Astrocyte (in vitro differentiated cells and primary cell): ENCODE measurements around the gene IP6K1. TPM values are rescaled to one million over a fixed set of nuclear protein-coding genes. Genes with fewer than 3 reads are reported as not detected.

ENCODE experiments used
- DNase-seq: peaks from one replicate; pipeline ENCODE4 v3.0.0-alpha.2; 2010; ENCODE audit warnings: low read depth
- FAIRE-seq: peaks from 2 replicates; lab custom pipeline; 2011; peaks lifted over from hg19 to GRCh38; lab: Jason Lieb, UNC
- H2AFZ ChIP-seq: 2 replicates; pipeline ENCODE4 v1.6.0; 2012; ENCODE audit warnings: low read depth, low read length, inconsistent platforms
- H3K27ac ChIP-seq: 2 replicates; pipeline ENCODE4 v1.5.1; 2011; ENCODE audit warnings: low read depth, low read length, inconsistent platforms
- H3K27me3 ChIP-seq: 2 replicates; pipeline ENCODE4 v1.6.0; 2011; ENCODE audit warnings: low read length, inconsistent platforms; ENCODE audit not compliant: insufficient read depth
- H3K36me3 ChIP-seq: 2 replicates; pipeline ENCODE4 v1.5.1; 2011; ENCODE audit warnings: low read length, inconsistent platforms; ENCODE audit not compliant: insufficient read depth
- H3K4me1 ChIP-seq: 2 replicates; pipeline ENCODE4 v1.5.1; 2011; ENCODE audit warnings: low read length, inconsistent platforms; ENCODE audit not compliant: insufficient read depth
- H3K4me2 ChIP-seq: 2 replicates; pipeline ENCODE4 v1.6.0; 2012; ENCODE audit warnings: low read length, inconsistent platforms
- H3K4me3 ChIP-seq: 2 replicates; pipeline ENCODE4 v1.5.1; 2011; ENCODE audit warnings: low read depth, mild to moderate bottlenecking, low read length, inconsistent platforms; ENCODE audit not compliant: insufficient read depth
- H3K79me2 ChIP-seq: 2 replicates; pipeline ENCODE4 v1.6.0; 2012; ENCODE audit warnings: mild to moderate bottlenecking, low read length, inconsistent platforms; ENCODE audit not compliant: insufficient read depth
- H3K9ac ChIP-seq: 2 replicates; pipeline ENCODE4 v1.6.0; 2012; ENCODE audit warnings: mild to moderate bottlenecking, low read length, inconsistent platforms
- H3K9me3 ChIP-seq: 2 replicates; pipeline ENCODE4 v1.5.1; 2012; ENCODE audit warnings: low read depth, mild to moderate bottlenecking, low read length, inconsistent platforms; ENCODE audit not compliant: insufficient read depth
- H4K20me1 ChIP-seq: 2 replicates; pipeline ENCODE4 v1.6.0; 2012; ENCODE audit warnings: low read length, inconsistent platforms; ENCODE audit not compliant: insufficient read depth
- H3K27ac Mint-ChIP-seq: one replicate; pipeline ENCODE4 v1.8.0; 2021; ENCODE audit warnings: mild to moderate bottlenecking, mixed read lengths; ENCODE audit not compliant: unreplicated experiment
- H3K27me3 Mint-ChIP-seq: one replicate; pipeline ENCODE4 v1.8.0; 2021; ENCODE audit warnings: low read depth, mixed read lengths; ENCODE audit not compliant: unreplicated experiment
- H3K36me3 Mint-ChIP-seq: one replicate; pipeline ENCODE4 v1.8.0; 2021; ENCODE audit warnings: low read depth, mixed read lengths; ENCODE audit not compliant: unreplicated experiment
- H3K4me1 Mint-ChIP-seq: one replicate; pipeline ENCODE4 v1.8.0; 2021; ENCODE audit warnings: low read depth, mixed read lengths; ENCODE audit not compliant: unreplicated experiment
- H3K4me3 Mint-ChIP-seq: one replicate; pipeline ENCODE4 v1.8.0; 2021; ENCODE audit warnings: mild to moderate bottlenecking, moderate library complexity, mixed read lengths; ENCODE audit not compliant: unreplicated experiment
- H3K9me3 Mint-ChIP-seq: one replicate; pipeline ENCODE4 v1.8.0; 2021; ENCODE audit warnings: mild to moderate bottlenecking, mixed read lengths; ENCODE audit not compliant: unreplicated experiment
- EZH2 ChIP-seq: IDR thresholded peaks from 2 replicates; pipeline ENCODE4 v1.6.1; 2012; ENCODE audit warnings: mild to moderate bottlenecking, low read length, inconsistent platforms; ENCODE audit not compliant: insufficient read depth
- total RNA-seq: library from RNA; stranded (reverse); gene quantifications from 2 replicates; pipeline ENCODE4 v1.2.1, GENCODE V29; 2021
- TF ChIP-seq, protein P1 (sequence below): IDR thresholded peaks from 2 replicates; pipeline ENCODE4 v1.5.1; 2011; ENCODE audit warnings: low read depth, mild to moderate bottlenecking, inconsistent platforms, low read length, moderate library complexity; ENCODE audit not compliant: insufficient read depth

Gene IP6K1
- total RNA-seq, 1 donor from 2014 or later, result 38.3 TPM

DNA sequence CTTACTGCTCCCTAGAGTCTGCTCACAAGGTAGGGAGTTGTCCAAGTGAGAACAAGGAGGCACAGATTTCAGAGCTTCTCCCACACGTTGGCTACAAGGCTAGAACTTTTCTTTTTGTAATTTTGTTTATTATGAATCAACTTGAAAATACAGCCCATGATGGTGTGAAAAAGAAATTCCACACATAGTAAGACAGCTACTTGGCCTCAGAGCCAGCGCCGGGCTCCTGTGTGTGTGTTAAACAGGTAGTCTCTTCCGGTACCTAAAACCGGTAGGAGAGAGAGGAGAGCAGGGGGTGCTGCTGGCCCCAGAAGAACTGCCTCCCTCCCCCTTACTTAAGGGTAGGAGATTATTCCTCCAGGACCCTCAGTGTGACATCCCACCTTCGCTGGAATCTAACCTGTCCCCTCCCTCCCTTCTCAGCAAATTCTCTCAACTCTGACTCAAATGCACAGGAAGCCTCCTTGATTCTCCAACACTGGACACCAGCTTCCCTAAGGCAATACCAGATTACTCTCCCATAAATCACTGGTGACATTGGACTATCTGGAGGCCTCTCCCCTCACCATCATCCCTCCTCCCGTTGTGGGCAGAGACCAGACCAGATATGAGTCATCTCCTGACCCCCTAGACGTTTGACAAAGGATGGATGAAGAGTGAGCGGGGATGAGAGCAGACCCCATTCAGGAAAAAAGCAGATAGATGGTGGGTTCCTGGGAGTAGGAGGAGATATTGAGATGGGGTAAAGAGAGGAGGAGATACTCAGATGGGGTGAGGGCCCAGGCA, 4.5 kb upstream of the IP6K1 start:
- Mint-ChIP-seq H3K27me3 (peaks cover 5% of the 10 kb centered on the region), H3K4me3 (no peak overlapping the region), H3K4me1 (peaks cover 8% of the 10 kb centered on the region), H3K27ac (no peak overlapping the region), H3K9me3 (peaks cover 2% of the 10 kb centered on the region), H3K36me3 (peaks cover 3% of the 10 kb centered on the region)
- Histone ChIP-seq H3K9me3 (no peaks in the 10 kb centered on the region), H3K27ac (no peak overlapping the region), H3K4me1 (peaks cover 10% of the 10 kb centered on the region), H3K79me2 (peaks cover 5% of the 10 kb centered on the region), H3K27me3 (no peaks in the 10 kb centered on the region), H3K9ac (no peak overlapping the region), H3K4me3 (no peak overlapping the region), H3K4me2 (no peak overlapping the region), H2AFZ (no peak overlapping the region), H4K20me1 (no peaks in the 10 kb centered on the region), H3K36me3 (no peaks in the 10 kb centered on the region)
- TF ChIP-seq EZH2, result no peak
- TF ChIP-seq, protein P1, sequence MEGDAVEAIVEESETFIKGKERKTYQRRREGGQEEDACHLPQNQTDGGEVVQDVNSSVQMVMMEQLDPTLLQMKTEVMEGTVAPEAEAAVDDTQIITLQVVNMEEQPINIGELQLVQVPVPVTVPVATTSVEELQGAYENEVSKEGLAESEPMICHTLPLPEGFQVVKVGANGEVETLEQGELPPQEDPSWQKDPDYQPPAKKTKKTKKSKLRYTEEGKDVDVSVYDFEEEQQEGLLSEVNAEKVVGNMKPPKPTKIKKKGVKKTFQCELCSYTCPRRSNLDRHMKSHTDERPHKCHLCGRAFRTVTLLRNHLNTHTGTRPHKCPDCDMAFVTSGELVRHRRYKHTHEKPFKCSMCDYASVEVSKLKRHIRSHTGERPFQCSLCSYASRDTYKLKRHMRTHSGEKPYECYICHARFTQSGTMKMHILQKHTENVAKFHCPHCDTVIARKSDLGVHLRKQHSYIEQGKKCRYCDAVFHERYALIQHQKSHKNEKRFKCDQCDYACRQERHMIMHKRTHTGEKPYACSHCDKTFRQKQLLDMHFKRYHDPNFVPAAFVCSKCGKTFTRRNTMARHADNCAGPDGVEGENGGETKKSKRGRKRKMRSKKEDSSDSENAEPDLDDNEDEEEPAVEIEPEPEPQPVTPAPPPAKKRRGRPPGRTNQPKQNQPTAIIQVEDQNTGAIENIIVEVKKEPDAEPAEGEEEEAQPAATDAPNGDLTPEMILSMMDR, result no peak
- FAIRE-seq, result no peak
- DNase-seq, result no peak

DNA sequence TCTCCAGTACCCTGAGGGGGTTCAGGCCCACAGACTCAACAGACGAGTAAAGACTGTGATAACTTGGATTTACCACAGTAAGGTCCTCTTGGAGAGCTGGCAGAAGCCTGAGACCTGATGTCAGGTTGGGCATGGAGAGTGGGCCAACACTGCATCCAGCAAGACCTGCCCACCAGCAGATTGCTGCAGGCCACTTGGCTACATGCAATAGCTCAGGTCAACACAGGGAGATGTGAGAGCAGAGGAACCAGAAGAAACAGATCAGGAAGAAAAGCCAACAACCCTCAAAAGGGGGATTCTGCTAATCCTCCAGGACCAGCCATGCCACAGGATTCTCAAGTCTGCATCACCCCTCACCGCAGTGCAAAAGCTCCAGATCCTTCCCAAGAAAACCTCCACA, 1.7 kb upstream of the IP6K1 start:
- no peak for TF ChIP-seq EZH2
- TF ChIP-seq, protein P1, result no peak
- Mint-ChIP-seq H3K36me3 (peaks cover 6% of the 10 kb centered on the region), H3K9me3 (peaks cover 2% of the 10 kb centered on the region), H3K27me3 (peaks cover 4% of the 10 kb centered on the region), H3K4me1 (peaks cover 12% of the 10 kb centered on the region), H3K27ac (no peak overlapping the region), H3K4me3 (no peak overlapping the region)
- Histone ChIP-seq H3K9ac (no peak overlapping the region), H3K36me3 (no peaks in the 10 kb centered on the region), H3K4me3 (no peak overlapping the region), H3K4me1 (peaks cover 17% of the 10 kb centered on the region), H3K27me3 (no peaks in the 10 kb centered on the region), H3K9me3 (no peaks in the 10 kb centered on the region), H3K27ac (no peak overlapping the region), H4K20me1 (no peaks in the 10 kb centered on the region), H2AFZ (no peak overlapping the region), H3K4me2 (no peak overlapping the region), H3K79me2 (peaks cover 31% of the 10 kb centered on the region)
- DNase-seq, result no peak
- FAIRE-seq, result no peak

DNA sequence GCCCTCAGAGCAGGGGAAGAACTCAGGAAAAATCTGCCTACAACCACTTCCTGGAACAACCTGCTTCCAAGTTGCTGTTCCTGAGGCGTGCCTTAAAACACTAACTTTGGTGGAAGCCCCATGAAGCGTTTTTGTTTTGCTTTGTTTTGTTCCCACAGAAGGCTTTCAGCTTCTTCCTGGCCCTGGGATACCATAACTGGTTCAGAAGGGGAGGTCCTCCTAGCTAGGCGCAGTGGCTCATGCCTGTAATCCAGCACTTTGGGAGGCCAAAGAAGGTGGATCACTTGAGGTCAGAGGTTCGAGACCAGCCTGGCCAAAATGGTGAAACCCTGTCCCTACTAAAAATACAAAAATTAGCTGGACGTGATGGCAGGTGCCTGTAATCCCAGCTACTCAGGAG, 1.2 kb upstream of the IP6K1 start:
- H3K9ac ChIP-seq, result no peak overlapping the region
- Mint-ChIP-seq H3K27ac (no peak overlapping the region), H3K4me3 (no peak overlapping the region), H3K4me1 (peaks cover 12% of the 10 kb centered on the region), H3K9me3 (peaks cover 2% of the 10 kb centered on the region), H3K36me3 (peaks cover 6% of the 10 kb centered on the region), H3K27me3 (peaks cover 4% of the 10 kb centered on the region)
- peaks cover 1% of the 10 kb centered on the region for H4K20me1 ChIP-seq
- H3K4me3 ChIP-seq, result no peak overlapping the region
- no peak overlapping the region for H3K4me2 ChIP-seq
- peaks cover 17% of the 10 kb centered on the region for H3K4me1 ChIP-seq
- no peaks in the 10 kb centered on the region for H3K27me3 ChIP-seq
- no peaks in the 10 kb centered on the region for H3K36me3 ChIP-seq
- no peak overlapping the region for H2AFZ ChIP-seq
- H3K9me3 ChIP-seq, result no peaks in the 10 kb centered on the region
- TF ChIP-seq, protein P1, result no peak
- no peak for TF ChIP-seq EZH2
- no peak overlapping the region for H3K27ac ChIP-seq
- peaks cover 35% of the 10 kb centered on the region for H3K79me2 ChIP-seq
- no peak for FAIRE-seq
- DNase-seq, result no peak
